BJ (cell line): ENCODE data around the gene PHPT1. TPM values are rescaled to one million over a fixed set of nuclear protein-coding genes. Genes with fewer than 3 reads are reported as not detected.

Experiments used
- CTCF ChIA-PET: fragments of 350-600 bp; formaldehyde crosslinking; extraction: SDS; loops from one replicate; lab custom pipeline; 2021; ENCODE audit warnings: antibody characterized with exemption, inconsistent platforms; lab: Yijun Ruan, JAX
- POLR2A ChIA-PET: fragments of 300-600 bp; sonication (Branson Sonifier 250); formaldehyde crosslinking; extraction: SDS; loops from one replicate; lab custom pipeline; 2021; ENCODE audit warnings: antibody characterized with exemption; lab: Charles Lee
- DNase-seq: peaks from one replicate; pipeline ENCODE4 v3.0.0-alpha.2; 2011; ENCODE audit warnings: low read depth
- H3K27me3 ChIP-seq: 2 replicates; pipeline ENCODE4 v1.6.0; 2011; ENCODE audit warnings: low read length; ENCODE audit not compliant: control insufficient read depth, insufficient read depth
- H3K36me3 ChIP-seq: 2 replicates; pipeline ENCODE4 v1.5.1; 2011; ENCODE audit warnings: low read length; ENCODE audit not compliant: control insufficient read depth, insufficient read depth
- H3K4me3 ChIP-seq: 2 replicates; pipeline ENCODE4 v1.5.1; 2011; ENCODE audit warnings: low read depth, mild to moderate bottlenecking, control low read depth, low read length
- polyA plus RNA-seq: library from polyadenylated mRNA; depleted of rRNA; stranded (reverse); fragments of >200 nt; gene quantifications from 2 replicates; pipeline ENCODE4 v1.2.3, GENCODE V29; 2011
- TF ChIP-seq, protein P1 (sequence below): IDR thresholded peaks from 2 replicates; pipeline ENCODE4 v1.5.1; 2011; ENCODE audit warnings: low read depth, mild to moderate bottlenecking, control low read depth, inconsistent platforms, low read length, moderate library complexity; ENCODE audit not compliant: insufficient read depth

The PHPT1 gene
- polyA plus RNA-seq, 1 experiment, result 233 TPM

DNA sequence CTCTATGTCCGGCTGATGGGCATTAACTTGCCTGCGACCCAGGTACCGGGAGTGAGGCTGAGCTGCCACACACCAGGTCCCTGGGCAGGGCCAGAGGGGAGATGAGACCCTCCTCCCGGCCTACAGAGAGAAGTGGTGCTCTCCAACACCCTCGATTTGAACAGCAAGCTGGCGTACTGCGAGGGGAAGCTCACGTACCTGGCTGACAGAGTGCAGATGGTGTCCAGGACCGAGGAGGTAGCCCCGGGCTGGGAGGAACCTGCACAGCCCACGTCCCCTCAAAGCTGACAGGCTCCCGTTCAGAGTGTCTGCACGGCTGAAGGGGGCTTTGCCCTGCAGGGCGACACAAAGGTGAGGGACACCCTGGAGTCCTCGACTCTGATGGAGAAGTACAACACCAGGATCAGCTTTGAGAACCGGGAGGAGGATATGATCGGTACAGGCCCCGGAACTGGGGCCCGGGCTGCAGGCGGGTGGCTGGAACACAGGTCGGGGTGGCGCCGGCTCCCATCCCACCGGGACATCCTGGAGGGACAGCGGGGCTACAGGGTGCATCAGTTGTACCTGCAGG is 42.5 kb upstream of the PHPT1 start:
- no peak for DNase-seq
- ChIA-PET POLR2A (no interaction called here), CTCF (interaction anchor here (1.1 to 3.0 kb wide), 7 partner anchors 13 to 261 kb away, joined by 3 to 10 read pairs (median 6); partner anchors contain the start of genes AJM1 and TMEM141)
- H3K27me3 ChIP-seq, result peaks cover 2% of the 10 kb centered on the region
- peak overlapping the region; percentile 88 for H3K4me3 ChIP-seq
- TF ChIP-seq, protein P1, sequence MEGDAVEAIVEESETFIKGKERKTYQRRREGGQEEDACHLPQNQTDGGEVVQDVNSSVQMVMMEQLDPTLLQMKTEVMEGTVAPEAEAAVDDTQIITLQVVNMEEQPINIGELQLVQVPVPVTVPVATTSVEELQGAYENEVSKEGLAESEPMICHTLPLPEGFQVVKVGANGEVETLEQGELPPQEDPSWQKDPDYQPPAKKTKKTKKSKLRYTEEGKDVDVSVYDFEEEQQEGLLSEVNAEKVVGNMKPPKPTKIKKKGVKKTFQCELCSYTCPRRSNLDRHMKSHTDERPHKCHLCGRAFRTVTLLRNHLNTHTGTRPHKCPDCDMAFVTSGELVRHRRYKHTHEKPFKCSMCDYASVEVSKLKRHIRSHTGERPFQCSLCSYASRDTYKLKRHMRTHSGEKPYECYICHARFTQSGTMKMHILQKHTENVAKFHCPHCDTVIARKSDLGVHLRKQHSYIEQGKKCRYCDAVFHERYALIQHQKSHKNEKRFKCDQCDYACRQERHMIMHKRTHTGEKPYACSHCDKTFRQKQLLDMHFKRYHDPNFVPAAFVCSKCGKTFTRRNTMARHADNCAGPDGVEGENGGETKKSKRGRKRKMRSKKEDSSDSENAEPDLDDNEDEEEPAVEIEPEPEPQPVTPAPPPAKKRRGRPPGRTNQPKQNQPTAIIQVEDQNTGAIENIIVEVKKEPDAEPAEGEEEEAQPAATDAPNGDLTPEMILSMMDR, result no peak
- H3K36me3 ChIP-seq, result no peaks in the 10 kb centered on the region; the same call in 1 of the 2 replicates

GRCh38 chr9:136807281-136808074 is 41.7 kb upstream of the PHPT1 start, which contains the start of gene RABL6:
Gene RABL6 (plus strand): TSS chr9:136807948. CDS start chr9:136808197, 249 bp downstream.
- Histone ChIP-seq H3K27me3 (peaks cover under 1% of the 10 kb centered on the region), H3K36me3 (no peaks in the 10 kb centered on the region; the same call in 1 of the 2 replicates), H3K4me3 (peak within 1 kb of the TSS; percentile 88)
- ChIA-PET CTCF (interaction anchor here (1.1 to 3.0 kb wide), 5 partner anchors 15 to 222 kb away, joined by 4 to 10 read pairs (median 7); partner anchors contain the start of genes AJM1 and TMEM141), POLR2A (no interaction called here)
- no peak for DNase-seq
- TF ChIP-seq, protein P1, result no peak

GRCh38 chr9:136808075-136808805 is 41.0 kb upstream of the PHPT1 start:
- POLR2A ChIA-PET, result no interaction called here
- peaks cover 5% of the 10 kb centered on the region for H3K36me3 ChIP-seq
- TF ChIP-seq, protein P1, result no peak
- CTCF ChIA-PET, result interaction anchor here (0.7 to 3.2 kb wide), 6 partner anchors 16 to 221 kb away, joined by 3 to 10 read pairs (median 8); partner anchors contain the start of genes AJM1 and TMEM141
- H3K27me3 ChIP-seq, result no peaks in the 10 kb centered on the region
- DNase-seq, result no peak
- H3K4me3 ChIP-seq, result peak overlapping the region; percentile 88

GRCh38 chr9:136808806-136809158 is 40.4 kb upstream of the PHPT1 start:
- no peak for DNase-seq
- H3K27me3 ChIP-seq, result no peaks in the 10 kb centered on the region
- ChIA-PET POLR2A (no interaction called here), CTCF (interaction anchor here (0.7 to 3.2 kb wide), 5 partner anchors 16 to 221 kb away, joined by 3 to 9 read pairs (median 7); partner anchors contain the start of genes AJM1 and TMEM141)
- H3K4me3 ChIP-seq, result peak overlapping the region; percentile 88
- peaks cover 5% of the 10 kb centered on the region for H3K36me3 ChIP-seq
- TF ChIP-seq, protein P1, result no peak
